Activated CD8-positive, alpha-beta memory T cell treated with anti-CD3 and anti-CD28 coated beads, Interleukin-2, amount 10 ng/mL, durations not matched to agents 7 days and 5 days (primary cell): ENCODE measurements around the gene PDPK1. TPM values are rescaled to one million over a fixed set of nuclear protein-coding genes. Genes with fewer than 3 reads are reported as not detected.

Experiments used
- ATAC-seq: fragments of 150-1000 bp; cut with Tn5 transposase; one replicate; pipeline ENCODE4 v1.10.0; 2021; ENCODE audit warnings: moderate library complexity
- CTCF ChIA-PET: fragments of 350-600 bp; sonication (Branson Sonifier 250); formaldehyde crosslinking; loops from one replicate; lab custom pipeline; 2021; ENCODE audit warnings: antibody characterized with exemption; lab: Charles Lee
- DNase-seq: peaks from one replicate; pipeline ENCODE4 v3.0.0-alpha.2; 2020
- H3K27ac Mint-ChIP-seq: one replicate; pipeline ENCODE4 v1.8.0; 2021; ENCODE audit warnings: mild to moderate bottlenecking, mixed read lengths
- H3K27me3 Mint-ChIP-seq: one replicate; pipeline ENCODE4 v1.8.0; 2021; ENCODE audit warnings: mixed read lengths
- H3K36me3 Mint-ChIP-seq: one replicate; pipeline ENCODE4 v1.8.0; 2021; ENCODE audit warnings: mild to moderate bottlenecking, mixed read lengths
- H3K4me1 Mint-ChIP-seq: one replicate; pipeline ENCODE4 v1.8.0; 2021; ENCODE audit warnings: mixed read lengths
- H3K4me3 Mint-ChIP-seq: one replicate; pipeline ENCODE4 v1.8.0; 2021; ENCODE audit warnings: mild to moderate bottlenecking, moderate library complexity, mixed read lengths
- H3K9me3 Mint-ChIP-seq: one replicate; pipeline ENCODE4 v1.8.0; 2022; ENCODE audit warnings: low read depth, mixed read lengths
- total RNA-seq, 2 experiments: library from RNA; stranded (reverse); gene quantifications; one replicate each; pipeline ENCODE4 v1.2.3, GENCODE V29; 2021

The PDPK1 gene
- total RNA-seq, 2 experiments from 2014 or later: 40.3 to 45.1 TPM

GRCh38 chr16:2512735-2513404, 25.0 kb upstream of the PDPK1 start:
- H3K4me3 Mint-ChIP-seq: peak overlapping the region; percentile 85
- H3K36me3 Mint-ChIP-seq: peaks cover 4% of the 10 kb centered on the region
- H3K27me3 Mint-ChIP-seq: no peaks in the 10 kb centered on the region
- peaks cover 47% of the 10 kb centered on the region for H3K4me1 Mint-ChIP-seq
- H3K27ac Mint-ChIP-seq: peak overlapping the region; percentile 84
- no peaks in the 10 kb centered on the region for H3K9me3 Mint-ChIP-seq
- ATAC-seq: no peak
- DNase-seq: peak; percentile 54
- CTCF ChIA-PET: interaction anchor here (0.6 to 2.4 kb wide), 6 partner anchors 11 to 414 kb away, joined by 3 to 13 read pairs (median 3); partner anchors contain the start of gene CCNF

- ATAC-seq (peak; percentile 89), DNase-seq (peak; percentile 93)
- peak within 1 kb of the TSS; percentile 97 for H3K27ac Mint-ChIP-seq
- H3K9me3 Mint-ChIP-seq: no peaks in the 10 kb centered on the region
- H3K27me3 Mint-ChIP-seq: no peaks in the 10 kb centered on the region
- CTCF ChIA-PET: interaction anchor here (0.6 to 2.4 kb wide), 7 partner anchors 10 to 413 kb away, joined by 3 to 13 read pairs (median 3); partner anchors contain the start of gene CCNF
- H3K36me3 Mint-ChIP-seq: peaks cover 4% of the 10 kb centered on the region
- peaks cover 49% of the 10 kb centered on the region for H3K4me1 Mint-ChIP-seq
- peak within 1 kb of the TSS; percentile 90 for H3K4me3 Mint-ChIP-seq
These were observed 24.2 kb upstream of the PDPK1 start, which contains the start of gene ATP6V0C for GRCh38 chr16:2513405-2514332. ATP6V0C (plus strand) TSS chr16:2513952; CDS start chr16:2514104, 152 bp downstream.

GRCh38 chr16:2514333-2515179, 23.3 kb upstream of the PDPK1 start:
- peak; percentile 3 for ATAC-seq
- CTCF ChIA-PET: interaction anchor here (0.7 to 2.4 kb wide), 5 partner anchors 11 to 262 kb away, joined by 3 to 13 read pairs (median 4); no protein-coding TSS in a partner anchor
- no peaks in the 10 kb centered on the region for H3K27me3 Mint-ChIP-seq
- H3K27ac Mint-ChIP-seq: peak overlapping the region; percentile 97
- H3K4me3 Mint-ChIP-seq: peak overlapping the region; percentile 90
- peak; percentile 66 for DNase-seq
- no peaks in the 10 kb centered on the region for H3K9me3 Mint-ChIP-seq
- peaks cover 5% of the 10 kb centered on the region for H3K36me3 Mint-ChIP-seq
- peaks cover 55% of the 10 kb centered on the region for H3K4me1 Mint-ChIP-seq

- peak overlapping the region; percentile 97 for H3K27ac Mint-ChIP-seq
- H3K4me1 Mint-ChIP-seq: peaks cover 54% of the 10 kb centered on the region
- ATAC-seq (no peak), DNase-seq (no peak)
- H3K4me3 Mint-ChIP-seq: peak overlapping the region; percentile 90
- peaks cover 9% of the 10 kb centered on the region for H3K36me3 Mint-ChIP-seq
- CTCF ChIA-PET: interaction anchor here (0.7 to 2.4 kb wide), 2 partner anchors 14 to 18 kb away, joined by 4 to 13 read pairs; no protein-coding TSS in a partner anchor
- no peaks in the 10 kb centered on the region for H3K9me3 Mint-ChIP-seq
- H3K27me3 Mint-ChIP-seq: no peaks in the 10 kb centered on the region
These were observed 22.5 kb upstream of the PDPK1 start for GRCh38 chr16:2515180-2515851.

GRCh38 chr16:2516391-2517240, 21.2 kb upstream of the PDPK1 start:
- peak overlapping the region; percentile 36 for H3K4me3 Mint-ChIP-seq
- no peak for DNase-seq
- H3K27me3 Mint-ChIP-seq: no peaks in the 10 kb centered on the region
- no peak for ATAC-seq
- CTCF ChIA-PET: no interaction called here
- H3K9me3 Mint-ChIP-seq: no peaks in the 10 kb centered on the region
- peaks cover 62% of the 10 kb centered on the region for H3K4me1 Mint-ChIP-seq
- peak overlapping the region; percentile 76 for H3K27ac Mint-ChIP-seq
- peaks cover 9% of the 10 kb centered on the region for H3K36me3 Mint-ChIP-seq

- Mint-ChIP-seq H3K36me3 (peaks cover 9% of the 10 kb centered on the region), H3K27ac (peak overlapping the region; percentile 24), H3K27me3 (no peaks in the 10 kb centered on the region), H3K9me3 (no peaks in the 10 kb centered on the region), H3K4me3 (no peak overlapping the region), H3K4me1 (peaks cover 55% of the 10 kb centered on the region)
- CTCF ChIA-PET: interaction anchor here (1.7 kb wide), 1 partner anchor 17 kb away, joined by 7 read pairs; no protein-coding TSS in a partner anchor
- no peak for ATAC-seq
- DNase-seq: no peak
These were observed 19.7 kb upstream of the PDPK1 start for GRCh38 chr16:2517954-2518605.

GRCh38 chr16:2518823-2519710, 18.8 kb upstream of the PDPK1 start:
- Mint-ChIP-seq H3K4me3 (peak overlapping the region; percentile 82), H3K9me3 (no peaks in the 10 kb centered on the region), H3K27me3 (no peaks in the 10 kb centered on the region), H3K36me3 (peaks cover 9% of the 10 kb centered on the region), H3K27ac (peak overlapping the region; percentile 84), H3K4me1 (peaks cover 52% of the 10 kb centered on the region)
- no peak for ATAC-seq
- no peak for DNase-seq
- CTCF ChIA-PET: interaction anchor here (1.7 kb wide), 1 partner anchor 18 kb away, joined by 7 read pairs; no protein-coding TSS in a partner anchor

- Mint-ChIP-seq H3K4me3 (peak overlapping the region; percentile 82), H3K27me3 (no peaks in the 10 kb centered on the region), H3K27ac (peak overlapping the region; percentile 84), H3K9me3 (no peaks in the 10 kb centered on the region), H3K36me3 (peaks cover 10% of the 10 kb centered on the region), H3K4me1 (peaks cover 50% of the 10 kb centered on the region)
- no peak for ATAC-seq
- CTCF ChIA-PET: interaction anchor here (1.5 to 1.6 kb wide), 2 partner anchors 18 to 89 kb away, joined by 6 read pairs; no protein-coding TSS in a partner anchor
- no peak for DNase-seq
These were observed 18.1 kb upstream of the PDPK1 start for GRCh38 chr16:2519711-2520080.

GRCh38 chr16:2520097-2520783, 17.6 kb upstream of the PDPK1 start, which contains the start of gene AMDHD2:
AMDHD2 (plus strand) TSS chr16:2520371; CDS start chr16:2520459, 88 bp downstream.
- Mint-ChIP-seq H3K9me3 (no peaks in the 10 kb centered on the region), H3K27me3 (no peaks in the 10 kb centered on the region), H3K4me1 (peaks cover 46% of the 10 kb centered on the region), H3K27ac (peak within 1 kb of the TSS; percentile 95), H3K4me3 (peak within 1 kb of the TSS; percentile 82), H3K36me3 (peaks cover 12% of the 10 kb centered on the region)
- CTCF ChIA-PET: interaction anchor here (0.8 to 1.6 kb wide), 4 partner anchors 11 to 90 kb away, joined by 3 to 7 read pairs (median 6); partner anchors contain the start of gene CEMP1
- ATAC-seq (peak; percentile 64), DNase-seq (peak; percentile 92)
